Islet of Langerhans (tissue), 1 donor: ENCODE results near the gene TCL1B.
A peak's percentile ranks its signal among the peaks of the same experiment; 100 is the strongest.
"Not testable (repeated sequence)": the region's sequence is repeated elsewhere in the genome, so short reads cannot be mapped to it uniquely, and the experiment has no call there.

ENCODE experiments used
- FAIRE-seq: peaks from one replicate; lab custom pipeline; 2011; peaks lifted over from hg19 to GRCh38; lab: Jason Lieb, UNC

TCL1B gene

DNA sequence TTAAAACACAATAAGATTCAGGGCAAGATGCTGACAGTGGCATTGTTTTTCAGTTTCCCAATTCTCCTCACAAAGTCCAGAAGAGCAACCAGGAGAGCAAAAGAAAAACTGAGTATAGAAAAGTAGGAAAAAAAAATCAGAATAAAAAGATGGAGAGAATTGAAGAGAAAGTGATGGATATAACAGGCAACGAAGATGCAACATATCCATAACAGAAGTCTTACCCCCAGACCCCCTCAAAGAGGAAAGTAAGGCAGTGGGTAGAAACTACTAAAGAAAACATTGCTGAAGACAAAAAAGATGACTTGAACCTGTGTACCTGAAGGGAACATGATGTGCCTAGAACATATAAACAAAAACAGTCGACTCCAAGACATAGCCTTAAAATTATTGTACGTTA, 17.1 kb downstream of the TCL1B start:
- FAIRE-seq: no peak

DNA sequence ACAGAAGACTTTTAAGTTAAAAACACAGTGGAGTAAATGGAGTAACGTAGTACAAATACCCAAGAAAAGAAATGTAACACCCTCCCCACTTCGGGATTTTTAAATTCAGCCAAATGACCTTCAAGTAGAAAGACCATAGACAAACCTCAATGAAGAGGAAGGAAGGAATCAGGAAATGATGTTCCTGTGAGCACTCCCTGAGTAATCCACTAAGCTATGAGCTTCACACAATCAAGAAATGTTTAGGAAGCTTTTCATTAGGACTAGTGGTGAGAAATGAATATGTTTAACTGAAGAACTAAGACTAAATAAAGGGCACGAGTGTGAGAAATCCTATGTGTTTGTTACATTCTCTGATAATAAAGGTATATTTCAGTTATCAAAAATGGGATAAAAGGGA, 17.6 kb downstream of the TCL1B start:
- FAIRE-seq: no peak

DNA sequence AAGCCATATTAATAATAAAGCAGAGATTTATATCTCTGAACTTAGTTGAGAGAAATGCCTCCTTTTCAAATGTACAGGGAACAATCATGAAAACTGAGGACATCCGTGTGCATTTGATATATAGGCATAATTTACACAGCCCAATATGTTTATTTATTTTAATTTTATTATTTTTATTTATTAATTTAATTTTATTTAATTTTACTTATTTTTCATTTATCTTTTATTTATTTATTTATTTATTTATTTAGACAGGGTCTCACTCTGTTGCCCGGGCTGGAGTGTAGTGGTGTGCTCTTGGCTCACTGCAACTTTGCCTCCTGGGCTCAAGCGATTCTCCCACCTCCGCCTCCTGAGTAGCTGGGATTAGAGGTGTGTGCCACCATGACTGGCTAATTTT, 19.3 kb downstream of the TCL1B start:
- no peak for FAIRE-seq

DNA sequence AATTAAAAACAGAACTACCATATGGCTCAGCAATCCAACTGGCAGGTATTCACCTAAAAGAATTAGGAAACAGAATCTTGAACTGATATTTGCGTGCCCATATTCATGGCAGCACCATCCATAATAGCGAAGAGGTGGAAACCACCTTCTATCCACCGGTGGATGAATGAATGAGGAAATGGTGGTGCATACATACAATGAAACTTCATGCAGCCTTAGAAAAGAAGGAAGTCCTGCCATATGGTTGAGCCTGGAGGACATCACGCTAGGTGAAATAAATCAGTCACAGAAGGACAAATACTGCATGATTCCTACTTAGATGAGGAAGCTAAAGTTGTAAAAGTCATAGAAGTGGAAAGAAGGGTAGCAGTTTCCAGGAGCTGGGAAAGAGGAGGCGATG, 21.1 kb downstream of the TCL1B start:
- FAIRE-seq: no peak

DNA sequence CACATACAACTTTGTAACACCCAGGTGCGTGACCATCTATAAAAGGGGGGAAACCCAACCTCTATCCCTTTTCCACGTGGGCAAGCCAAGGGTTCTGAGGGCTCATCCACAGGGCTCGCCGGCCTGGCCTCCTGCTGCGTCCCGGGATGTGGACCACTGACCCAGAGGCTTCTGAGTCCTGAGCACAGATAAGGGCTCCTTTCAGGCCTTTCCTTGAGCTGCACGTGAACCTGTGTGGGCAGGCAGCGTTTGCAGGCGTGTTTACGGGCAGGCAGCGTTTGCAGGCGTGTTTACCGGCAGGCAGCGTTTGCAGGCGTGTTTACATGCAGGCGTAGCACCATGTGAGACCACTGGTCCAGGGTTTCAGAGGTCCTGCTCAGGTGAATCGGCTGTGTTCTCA, 23.9 kb downstream of the TCL1B start:
- no peak for FAIRE-seq

DNA sequence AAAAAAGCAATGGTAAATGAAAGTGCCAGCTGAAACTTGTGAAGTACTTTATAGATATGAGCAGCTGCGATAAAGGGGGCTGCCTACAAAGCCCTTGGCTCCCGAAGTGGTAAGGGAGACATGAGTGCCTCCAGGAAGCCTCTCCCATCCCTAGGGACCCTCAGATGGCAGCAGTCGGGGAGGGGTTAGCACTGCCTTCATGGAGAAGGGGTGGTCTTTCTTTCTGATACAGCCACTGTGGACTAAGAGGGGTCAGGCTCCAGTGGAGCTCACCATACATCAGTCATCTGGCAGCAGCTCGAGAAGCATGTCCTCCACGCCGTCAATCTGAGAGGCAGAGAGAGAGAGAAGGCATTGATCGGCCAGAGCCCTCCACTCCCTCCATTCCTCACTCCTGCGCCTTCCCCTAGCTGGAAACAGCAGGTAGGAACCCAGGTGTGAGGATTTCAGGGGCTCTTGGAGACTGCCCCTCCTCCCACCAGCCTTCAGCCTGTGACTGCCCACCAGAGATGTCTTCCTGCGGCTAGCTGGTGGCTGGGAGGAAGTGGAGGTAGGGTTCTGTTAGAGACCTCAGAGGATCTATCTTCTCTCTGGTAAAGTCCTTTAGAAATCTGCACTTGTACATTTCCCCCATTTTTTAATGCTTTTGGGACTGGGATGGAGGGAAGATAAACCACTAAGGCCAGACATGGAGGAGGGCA, 25.4 kb downstream of the TCL1B start:
- no peak for FAIRE-seq

DNA sequence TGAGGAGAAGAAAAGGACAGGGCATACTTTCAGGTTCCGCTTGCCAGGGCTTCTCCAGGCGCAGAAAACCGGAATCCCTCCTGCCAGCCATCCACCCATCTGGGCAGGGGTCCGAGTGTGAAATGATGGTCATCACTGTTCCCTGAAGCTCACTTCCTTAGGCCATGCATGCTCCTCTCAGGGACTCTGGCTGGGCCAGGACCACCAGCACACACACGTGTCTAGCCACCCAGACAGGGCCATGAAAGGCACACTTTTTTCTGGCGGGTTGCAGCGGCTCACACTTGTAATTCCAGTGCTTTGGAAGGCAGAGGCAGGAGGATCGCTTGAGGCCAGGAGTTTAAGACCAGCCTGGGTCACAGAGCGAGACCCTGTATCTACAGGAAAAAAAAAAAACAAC, 26.2 kb downstream of the TCL1B start:
- FAIRE-seq: no peak

DNA sequence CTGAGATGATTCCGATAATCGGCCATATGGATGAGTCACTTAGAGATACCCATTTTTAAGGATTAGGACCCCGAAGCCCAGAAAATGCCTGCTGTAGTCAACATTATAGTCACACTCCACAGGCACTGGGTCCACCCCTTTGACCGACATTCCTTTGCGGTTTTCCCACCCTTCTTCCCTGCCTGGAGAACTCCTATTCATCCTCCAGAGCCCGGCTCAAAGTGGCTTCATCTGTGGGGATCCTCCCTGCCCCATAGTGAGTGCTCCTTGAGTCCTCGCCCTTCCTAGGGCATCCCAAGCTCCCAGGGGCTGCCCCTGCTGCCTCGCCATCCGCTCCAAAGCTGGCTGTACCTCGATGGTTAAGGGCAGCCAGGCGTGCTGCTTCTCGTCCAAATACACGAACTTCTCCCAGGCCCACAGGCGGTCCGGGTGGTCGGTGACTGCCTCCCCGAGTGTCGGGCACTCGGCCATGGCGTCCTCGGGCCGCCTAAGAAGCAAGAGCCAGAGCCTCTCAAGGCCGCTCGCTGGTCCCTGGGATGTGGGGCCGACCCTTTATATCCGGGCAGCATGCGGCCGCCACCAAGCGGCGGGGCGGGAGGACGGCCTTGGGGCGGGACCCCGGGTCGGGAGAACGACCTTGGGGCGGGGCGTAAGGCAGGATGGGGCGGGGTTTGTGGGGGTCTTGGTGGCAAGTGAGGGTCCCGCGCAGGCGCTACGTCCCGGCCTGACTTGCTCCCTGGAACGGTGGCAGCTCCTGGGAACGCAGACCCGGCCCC, 27.6 kb downstream of the TCL1B start, which contains the start of gene TCL1A:
TCL1A (minus strand) TSS at position 530 of the 776 bp plus-strand sequence; CDS start at position 471, 59 bp downstream.
- no peak for FAIRE-seq

DNA sequence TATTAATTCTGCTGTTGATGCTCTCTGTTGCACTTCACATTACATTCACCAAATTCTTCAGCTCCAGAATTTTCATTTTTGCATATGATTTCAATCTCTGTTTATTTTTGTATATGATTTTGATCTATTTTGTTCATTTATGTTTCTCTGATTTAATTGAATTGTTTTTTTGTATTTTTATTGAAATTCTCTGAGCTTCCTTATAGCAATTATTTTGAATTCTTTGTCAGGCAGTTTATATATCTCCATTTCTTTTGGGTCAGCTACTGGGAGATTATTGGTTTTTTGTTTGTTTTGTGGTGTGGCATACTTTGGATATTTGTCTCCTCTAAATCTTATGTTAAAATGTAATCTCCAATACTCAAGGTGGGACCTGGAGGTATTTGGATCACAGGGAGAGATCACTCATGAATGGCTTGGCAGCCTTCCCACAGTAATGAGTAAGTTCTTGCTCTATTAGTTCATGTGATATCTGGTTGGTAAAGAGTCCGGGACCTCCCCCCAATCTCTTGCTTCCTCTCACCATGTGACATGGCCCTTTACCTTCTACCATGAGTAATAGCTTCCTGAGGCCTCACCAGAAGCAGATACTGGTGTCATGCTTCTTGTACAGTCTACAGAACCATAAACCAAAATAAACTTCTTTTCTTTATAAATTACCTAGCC, 36.4 kb downstream of the TCL1B start:
- peak; percentile 79 for FAIRE-seq

DNA sequence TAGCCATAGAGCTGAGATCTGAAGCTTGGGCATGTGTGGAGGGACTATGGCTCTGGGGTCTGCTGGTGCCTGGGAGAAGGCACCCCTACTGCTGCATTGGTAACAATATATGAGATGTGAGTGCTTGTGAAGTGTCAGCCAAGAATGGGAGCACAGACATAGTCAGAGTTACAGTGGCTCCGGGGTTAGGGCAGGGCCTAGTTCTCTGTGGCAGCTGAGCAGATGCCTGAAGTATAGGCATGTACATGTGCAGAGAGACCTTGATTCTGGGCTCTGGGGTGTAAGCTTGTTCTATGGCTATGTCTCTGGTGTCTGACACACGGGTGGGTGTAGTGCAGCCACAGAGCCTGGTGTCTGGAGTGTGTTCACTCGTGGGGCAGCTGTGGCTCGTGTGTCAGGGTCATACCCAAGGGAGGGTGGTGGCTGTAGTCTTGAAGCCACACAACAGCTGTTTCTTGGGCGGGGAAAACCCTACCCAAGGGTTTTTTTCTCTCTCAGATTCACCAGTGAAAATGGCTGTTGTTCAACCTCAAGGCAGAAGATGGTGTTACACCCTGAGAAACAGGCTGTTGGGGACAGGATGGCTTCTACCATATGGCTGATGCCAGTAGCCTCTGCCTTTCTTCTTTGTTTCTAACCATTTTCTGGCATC, 39.6 kb downstream of the TCL1B start:
- no peak for FAIRE-seq

DNA sequence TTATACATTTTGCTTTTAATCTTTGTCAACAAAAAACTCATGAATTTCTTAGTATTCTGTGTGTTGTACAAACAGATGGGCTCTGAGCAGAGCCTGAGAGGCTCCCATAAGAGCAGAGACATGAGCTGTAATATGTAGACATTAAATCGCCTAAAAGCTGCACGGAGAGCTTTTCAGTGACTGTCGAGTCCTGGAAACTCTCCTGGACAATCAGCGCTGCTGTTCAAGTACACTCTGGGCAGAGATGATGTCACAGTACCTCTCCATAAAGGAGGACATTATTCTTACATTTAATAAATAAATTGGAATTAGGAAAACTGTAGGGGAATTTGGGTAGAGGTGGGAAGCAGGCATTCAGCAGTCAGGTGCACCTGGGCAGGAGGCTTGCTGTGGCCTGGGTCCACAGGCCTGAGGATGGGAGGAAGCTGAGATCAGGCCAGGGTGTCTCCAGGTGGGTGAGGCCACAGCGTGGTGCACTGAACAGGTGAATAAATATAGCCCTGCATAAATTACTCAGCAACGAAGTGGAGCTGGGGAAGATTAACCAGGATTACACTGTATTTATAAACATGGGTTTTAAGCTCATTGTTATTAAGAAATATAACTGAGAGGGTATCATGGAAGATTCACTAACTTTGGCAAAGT, 41.0 kb downstream of the TCL1B start:
- FAIRE-seq: no peak

DNA sequence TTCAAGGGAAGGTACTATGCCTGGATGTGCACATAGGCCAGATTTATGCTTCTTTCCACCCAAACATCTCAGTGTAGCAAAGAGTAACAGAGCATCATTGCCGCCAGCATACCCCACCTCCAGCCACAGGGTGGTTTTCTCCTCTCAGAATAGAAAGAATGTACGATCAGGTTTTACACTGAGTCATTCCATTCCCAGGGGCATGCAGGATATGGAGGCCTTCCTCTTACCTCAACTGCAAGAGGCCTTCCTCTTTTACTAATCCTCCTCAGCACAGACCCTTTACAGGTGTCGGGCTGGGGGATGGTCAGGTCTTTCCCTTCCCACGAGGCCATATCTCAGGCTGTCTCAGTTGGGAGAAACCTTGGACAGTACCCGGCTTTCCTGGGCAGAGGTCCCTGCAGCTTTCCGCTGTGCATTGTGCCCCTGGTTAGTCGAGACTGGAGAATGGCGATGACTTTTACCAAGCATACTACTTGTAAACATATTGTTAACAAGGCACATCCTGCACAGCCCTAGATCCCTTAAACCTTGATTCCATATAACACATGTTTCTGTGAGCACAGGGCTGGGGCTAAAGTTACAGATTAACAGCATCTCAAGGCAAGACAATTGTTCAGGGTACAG, 43.3 kb downstream of the TCL1B start:
- not testable (repeated sequence) for FAIRE-seq

DNA sequence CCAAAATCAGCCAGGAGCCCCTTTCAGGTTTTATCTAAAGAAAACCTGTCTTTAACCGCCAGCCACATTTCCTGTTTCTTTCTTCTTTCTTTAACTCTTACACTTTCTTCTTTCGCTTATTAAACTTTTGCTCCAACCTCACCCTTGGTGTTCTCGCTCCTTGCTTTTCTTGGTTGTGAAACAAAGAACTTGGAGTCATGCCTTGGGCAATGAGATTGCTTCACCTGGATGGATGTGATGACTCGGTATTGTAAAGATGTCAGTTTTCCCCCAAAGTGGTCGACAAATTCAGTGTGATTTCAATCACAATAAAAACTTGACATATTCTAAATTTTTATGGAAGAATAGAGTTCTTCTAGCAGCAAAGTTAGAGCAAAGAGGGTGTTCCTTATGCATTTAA, 43.9 kb downstream of the TCL1B start:
- FAIRE-seq: no peak

DNA sequence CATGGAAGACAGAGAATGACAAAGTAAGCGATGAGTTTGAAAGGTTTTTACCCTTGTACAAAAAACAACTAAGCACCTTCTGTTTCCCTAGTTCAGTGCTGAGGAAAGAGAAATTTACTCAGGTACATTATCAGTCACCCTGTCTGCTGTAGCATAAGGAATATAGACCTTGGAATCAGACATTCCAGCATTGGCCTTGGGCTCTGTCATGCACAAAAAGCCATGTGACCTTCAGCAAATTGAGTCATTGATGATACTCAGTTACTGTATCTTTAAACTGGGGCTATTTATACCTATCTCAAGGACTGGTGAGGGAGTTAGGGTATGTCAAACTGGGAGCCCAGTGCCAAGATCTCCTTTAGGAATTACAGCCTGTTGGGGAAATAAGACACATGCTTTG, 47.0 kb downstream of the TCL1B start:
- no peak for FAIRE-seq

DNA sequence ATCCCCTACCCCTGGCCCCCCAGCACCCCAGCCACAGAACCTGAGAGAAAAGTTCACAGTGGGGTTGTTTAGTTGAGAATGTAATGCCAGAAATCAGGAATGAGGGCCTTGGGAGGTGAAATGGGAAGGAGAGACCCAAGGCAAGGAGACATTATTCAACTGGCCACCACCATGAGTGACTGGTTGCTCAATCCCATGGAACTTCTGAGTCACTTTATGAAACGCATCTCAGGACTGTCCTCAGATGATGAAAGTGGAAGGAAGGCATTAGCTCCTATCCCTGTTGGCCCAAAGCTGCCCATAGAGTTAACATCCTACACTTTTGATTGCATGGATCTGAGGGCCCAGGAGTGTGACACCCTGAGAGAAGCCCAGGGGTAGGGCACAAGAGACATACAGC, 53.1 kb downstream of the TCL1B start:
- FAIRE-seq: no peak

DNA sequence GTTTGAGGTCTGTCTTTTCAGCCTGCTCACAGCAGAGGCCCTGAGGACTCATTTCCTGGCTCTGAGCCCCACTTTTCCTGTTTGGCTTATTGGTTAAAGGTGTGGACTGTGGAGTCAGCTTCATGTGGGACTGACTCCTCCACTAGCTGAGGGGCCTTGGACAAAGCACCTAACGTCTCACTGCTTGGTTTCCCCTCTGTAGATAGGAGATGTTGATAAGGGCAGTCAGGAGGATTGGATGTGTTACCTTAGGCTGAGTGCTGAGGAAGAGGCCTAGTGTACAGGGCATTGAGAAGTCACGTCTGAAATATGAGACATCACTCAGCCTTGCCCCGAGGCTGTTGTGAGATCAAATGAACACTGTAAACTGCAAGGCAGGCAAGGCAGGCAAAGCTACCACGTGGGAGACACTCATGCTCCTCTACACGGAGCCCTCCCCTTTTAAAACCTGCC, 54.8 kb downstream of the TCL1B start:
- FAIRE-seq: no peak

DNA sequence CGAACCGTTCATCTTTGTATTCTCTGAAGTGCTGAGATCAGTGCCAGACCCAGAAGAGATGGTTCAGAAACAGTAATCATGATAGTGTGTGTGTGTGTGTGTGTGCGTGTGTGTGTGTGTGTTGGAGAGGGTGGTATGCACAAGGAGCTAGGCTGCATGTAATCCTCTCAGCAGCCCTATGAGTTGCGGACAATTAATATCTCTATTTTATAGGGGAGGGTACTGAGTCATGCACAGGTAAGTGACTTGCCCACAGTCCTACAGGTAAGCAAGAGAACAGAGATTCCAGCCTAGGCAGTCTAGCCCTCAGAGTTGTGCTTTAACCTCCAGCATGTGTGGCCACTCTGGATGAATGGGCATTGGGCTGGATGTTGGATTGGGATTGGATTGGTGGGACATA, 55.6 kb downstream of the TCL1B start:
- no peak for FAIRE-seq
